HEK293 (cell line): ENCODE results near the gene KRTAP5-2.

Experiments
- CTCF ChIA-PET: fragments of 350-600 bp; formaldehyde crosslinking; extraction: SDS; loops from one replicate; lab custom pipeline; 2021; ENCODE audit warnings: antibody characterized with exemption; lab: Yijun Ruan, JAX
- POLR2A ChIA-PET: fragments of 300-600 bp; formaldehyde crosslinking; extraction: SDS; loops from one replicate; lab custom pipeline; 2020; ENCODE audit warnings: antibody characterized with exemption, inconsistent platforms; lab: Yijun Ruan, JAX
- H3K27ac ChIP-seq: fragments of 200-500 bp; sonication (Bioruptor generic); 2 replicates; pipeline ENCODE4 v1.5.1; 2014; ENCODE audit warnings: low read depth, low read length, control low read depth, inconsistent platforms; ENCODE audit errors: extremely low read depth
- H3K36me3 ChIP-seq, 2 experiments: fragments of 200-500 bp in 1 of 2; sonication (Bioruptor generic) in 1 of 2; 1 replicate in 1 of 2; 2 replicates in 1 of 2; pipeline ENCODE4 v1.5.1; 2014 to 2017; ENCODE audit warnings: inconsistent platforms in 2 of 2, low read length in 2 of 2; ENCODE audit not compliant: control insufficient read depth in 2 of 2, insufficient read depth in 1 of 2
- H3K4me1 ChIP-seq: fragments of 200-500 bp; sonication (Bioruptor generic); 2 replicates; pipeline ENCODE4 v1.5.1; 2014; ENCODE audit warnings: mild to moderate bottlenecking, low read length, inconsistent platforms; ENCODE audit not compliant: control insufficient read depth, insufficient read depth
- H3K4me3 ChIP-seq: 2 replicates; pipeline ENCODE4 v1.5.1; 2011; ENCODE audit warnings: low read depth, mild to moderate bottlenecking, control low read depth, low read length, moderate library complexity
- H3K9me3 ChIP-seq: fragments of 200-500 bp; sonication (Bioruptor generic); 2 replicates; pipeline ENCODE4 v1.5.1; 2014; ENCODE audit warnings: low read depth, low read length, inconsistent platforms; ENCODE audit not compliant: control insufficient read depth, insufficient read depth
- BCL6B ChIP-seq: fragments of 450-650 bp; formaldehyde crosslinking; IDR thresholded peaks from 2 replicates; pipeline ENCODE4 v1.5.1; 2017; ENCODE audit warnings: missing biosample characterization, missing genetic modification characterization
- GFI1B ChIP-seq: fragments of 450-650 bp; formaldehyde crosslinking; IDR thresholded peaks from 2 replicates; pipeline ENCODE4 v1.5.1; 2016; ENCODE audit warnings: missing biosample characterization, missing genetic modification characterization
- HIC1 ChIP-seq: fragments of 450-650 bp; formaldehyde crosslinking; IDR thresholded peaks from 2 replicates; pipeline ENCODE4 v1.5.1; 2016; ENCODE audit warnings: missing biosample characterization, missing genetic modification characterization
- KLF1 ChIP-seq: fragments of 450-650 bp; formaldehyde crosslinking; IDR thresholded peaks from 2 replicates; pipeline ENCODE4 v1.5.1; 2016; ENCODE audit warnings: missing biosample characterization, missing genetic modification characterization
- KLF10 ChIP-seq: fragments of 450-650 bp; IDR thresholded peaks from 2 replicates; pipeline ENCODE4 v1.5.1; 2018; ENCODE audit warnings: missing biosample characterization, mild to moderate bottlenecking, missing genetic modification characterization
- KLF17 ChIP-seq: fragments of 450-650 bp; formaldehyde crosslinking; IDR thresholded peaks from 2 replicates; pipeline ENCODE4 v1.5.1; 2016; ENCODE audit warnings: missing biosample characterization, missing genetic modification characterization
- KLF7 ChIP-seq: fragments of 450-650 bp; formaldehyde crosslinking; IDR thresholded peaks from 2 replicates; pipeline ENCODE4 v1.5.1; 2016; ENCODE audit warnings: missing biosample characterization, missing genetic modification characterization, borderline replicate concordance
- OSR2 ChIP-seq: fragments of 450-650 bp; formaldehyde crosslinking; IDR thresholded peaks from 2 replicates; pipeline ENCODE4 v1.5.1; 2016; ENCODE audit warnings: missing biosample characterization, missing genetic modification characterization
- PATZ1 ChIP-seq: fragments of 450-650 bp; formaldehyde crosslinking; IDR thresholded peaks from 2 replicates; pipeline ENCODE4 v1.5.1; 2016; ENCODE audit warnings: missing biosample characterization, missing genetic modification characterization
- PBX3 ChIP-seq: sonication (generic); formaldehyde crosslinking; IDR thresholded peaks from 2 replicates; pipeline ENCODE4 v1.8.1; 2022; ENCODE audit warnings: mild to moderate bottlenecking, moderate library complexity, missing genetic modification reagents
- WT1 ChIP-seq: fragments of 450-650 bp; formaldehyde crosslinking; IDR thresholded peaks from 2 replicates; pipeline ENCODE4 v1.5.1; 2016; ENCODE audit warnings: missing biosample characterization, missing genetic modification characterization
- ZBTB26 ChIP-seq: fragments of 450-650 bp; formaldehyde crosslinking; optimal IDR thresholded peaks from 2 replicates; pipeline ENCODE3; 2016; ENCODE audit warnings: missing biosample characterization, mild to moderate bottlenecking, missing genetic modification characterization
- ZFHX2 ChIP-seq: fragments of 450-650 bp; formaldehyde crosslinking; conservative IDR thresholded peaks from 2 replicates; pipeline ENCODE4 v1.5.1; 2016; ENCODE audit warnings: missing biosample characterization, missing genetic modification characterization
- ZNF223 ChIP-seq: fragments of 450-650 bp; formaldehyde crosslinking; IDR thresholded peaks from 2 replicates; pipeline ENCODE4 v1.5.1; 2016; ENCODE audit warnings: missing biosample characterization, missing genetic modification characterization
- ZNF24 ChIP-seq: fragments of 450-650 bp; formaldehyde crosslinking; IDR thresholded peaks from 2 replicates; pipeline ENCODE4 v1.5.1; 2016; ENCODE audit warnings: missing biosample characterization, missing genetic modification characterization
- ZNF335 ChIP-seq: fragments of 450-650 bp; formaldehyde crosslinking; conservative IDR thresholded peaks from 2 replicates; pipeline ENCODE4 v1.5.1; 2016; ENCODE audit warnings: missing biosample characterization, missing genetic modification characterization
- ZNF366 ChIP-seq: fragments of 450-650 bp; formaldehyde crosslinking; conservative IDR thresholded peaks from 2 replicates; pipeline ENCODE4 v1.5.1; 2016; ENCODE audit warnings: missing biosample characterization, missing genetic modification characterization
- ZNF398 ChIP-seq: fragments of 450-650 bp; formaldehyde crosslinking; IDR thresholded peaks from 2 replicates; pipeline ENCODE4 v1.5.1; 2017; ENCODE audit warnings: missing biosample characterization, missing genetic modification characterization
- ZNF530 ChIP-seq: fragments of 450-650 bp; formaldehyde crosslinking; IDR thresholded peaks from 2 replicates; pipeline ENCODE4 v1.5.1; 2016; ENCODE audit warnings: low read depth, missing biosample characterization, missing genetic modification characterization
- ZNF623 ChIP-seq: fragments of 450-650 bp; formaldehyde crosslinking; IDR thresholded peaks from 2 replicates; pipeline ENCODE4 v1.5.1; 2016; ENCODE audit warnings: missing biosample characterization, missing genetic modification characterization
- ZNF624 ChIP-seq: fragments of 450-650 bp; formaldehyde crosslinking; IDR thresholded peaks from 2 replicates; pipeline ENCODE4 v1.5.1; 2017; ENCODE audit warnings: missing biosample characterization, missing genetic modification characterization
- ZNF639 ChIP-seq: fragments of 450-650 bp; formaldehyde crosslinking; IDR thresholded peaks from 2 replicates; pipeline ENCODE4 v1.5.1; 2016; ENCODE audit warnings: missing biosample characterization, missing genetic modification characterization
- ZNF654 ChIP-seq: fragments of 450-650 bp; formaldehyde crosslinking; IDR thresholded peaks from 2 replicates; pipeline ENCODE4 v1.5.1; 2016; ENCODE audit warnings: low read depth, missing biosample characterization, missing genetic modification characterization

The KRTAP5-2 gene

GRCh38 chr11:1547467-1548098 is 50.5 kb downstream of the KRTAP5-2 start:
- peaks cover 3% of the 10 kb centered on the region; the same call in 1 of the 2 replicates for H3K4me1 ChIP-seq
- H3K36me3 ChIP-seq, result no peaks in the 10 kb centered on the region
- H3K4me3 ChIP-seq, result peak overlapping the region; percentile 36; the same call in 1 of the 2 replicates
- no peaks in the 10 kb centered on the region for H3K9me3 ChIP-seq
- ChIA-PET POLR2A (interaction anchor here (0.9 to 1.5 kb wide), 4 partner anchors 11 to 27 kb away, joined by 3 to 24 read pairs (median 6); no protein-coding TSS in a partner anchor), CTCF (interaction anchor here (0.8 to 5.4 kb wide), 18 partner anchors 10 to 452 kb away, joined by 3 to 138 read pairs (median 5); partner anchors contain the start of genes KRTAP5-2 and KRTAP5-3)
- H3K27ac ChIP-seq, result no peak overlapping the region
- TF ChIP-seq KLF1 (tag by site-specific recombination) (peak; percentile 10; the same call in 1 of the 2 replicates), OSR2 (tag by site-specific recombination) (no peak), ZNF366 (no peak), ZFHX2 (tag by site-specific recombination) (0 out of 2 replicates have a peak, but pooled peaks have one; percentile 27), ZNF624 (tag by site-specific recombination) (no peak), KLF10 (tag by site-specific recombination) (no peak), ZNF530 (no peak), GFI1B (tag by site-specific recombination) (no peak), ZNF623 (tag by site-specific recombination) (no peak), ZBTB26 (tag by site-specific recombination) (no peak), ZNF223 (tag by site-specific recombination) (no peak), ZNF398 (tag by site-specific recombination) (no peak), PATZ1 (tag by site-specific recombination) (peak; percentile 47), ZNF335 (tag by site-specific recombination) (no peak), ZNF654 (tag by site-specific recombination) (no peak), KLF7 (tag by site-specific recombination) (peak; percentile 88), HIC1 (tag by site-specific recombination) (0 out of 2 replicates have a peak, but pooled peaks have one; percentile 27), PBX3 (CRISPR knock-in tag) (no peak), BCL6B (tag by site-specific recombination) (no peak), WT1 (tag by site-specific recombination) (no peak), KLF17 (tag by site-specific recombination) (peak; percentile 16; the same call in 1 of the 2 replicates), ZNF24 (no peak), ZNF639 (tag by site-specific recombination) (no peak)
